ENCODE data around the gene IL17B. TPM values are rescaled to one million over a fixed set of nuclear protein-coding genes. Genes with fewer than 3 reads are reported as not detected.
"Not testable (repeated sequence)": the region's sequence is repeated elsewhere in the genome, so short reads cannot be mapped to it uniquely, and the experiment has no call there.

Gene IL17B
- total RNA-seq, 1 donor from 2014 or later = 0.46 TPM

DNA sequence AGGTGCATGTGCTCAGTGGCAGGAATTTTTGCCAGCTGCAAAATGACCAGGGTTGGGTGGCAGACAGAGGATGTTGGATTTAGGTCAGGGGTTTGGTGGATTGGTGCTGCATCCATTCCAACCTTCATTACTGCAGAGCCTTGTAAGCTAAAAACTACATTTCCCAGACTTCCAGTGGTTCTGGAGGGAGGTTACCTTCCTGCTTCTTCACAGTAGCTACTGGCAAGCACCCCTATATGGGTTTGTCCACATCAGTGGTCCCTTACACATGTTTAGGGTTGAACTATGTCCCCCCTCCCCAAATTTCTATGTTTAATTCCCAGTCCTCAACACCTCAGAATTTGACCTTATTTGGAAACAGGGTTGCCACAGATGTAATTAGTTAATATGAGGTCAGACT is 20.7 kb upstream of the IL17B start:
- Mint-ChIP-seq H3K27me3 (no peaks in the 10 kb centered on the region), H3K9me3 (no peaks in the 10 kb centered on the region), H3K4me3 (no peak overlapping the region), H3K4me1 (ENCODE audit: unreplicated experiment) (peaks cover 50% of the 10 kb centered on the region), H3K36me3 (no peaks in the 10 kb centered on the region), H3K27ac (peak overlapping the region; percentile 55)
- DNase-seq (ENCODE audit: extremely low spot score, unreplicated experiment) = no peak
- TF ChIP-seq, protein P1, sequence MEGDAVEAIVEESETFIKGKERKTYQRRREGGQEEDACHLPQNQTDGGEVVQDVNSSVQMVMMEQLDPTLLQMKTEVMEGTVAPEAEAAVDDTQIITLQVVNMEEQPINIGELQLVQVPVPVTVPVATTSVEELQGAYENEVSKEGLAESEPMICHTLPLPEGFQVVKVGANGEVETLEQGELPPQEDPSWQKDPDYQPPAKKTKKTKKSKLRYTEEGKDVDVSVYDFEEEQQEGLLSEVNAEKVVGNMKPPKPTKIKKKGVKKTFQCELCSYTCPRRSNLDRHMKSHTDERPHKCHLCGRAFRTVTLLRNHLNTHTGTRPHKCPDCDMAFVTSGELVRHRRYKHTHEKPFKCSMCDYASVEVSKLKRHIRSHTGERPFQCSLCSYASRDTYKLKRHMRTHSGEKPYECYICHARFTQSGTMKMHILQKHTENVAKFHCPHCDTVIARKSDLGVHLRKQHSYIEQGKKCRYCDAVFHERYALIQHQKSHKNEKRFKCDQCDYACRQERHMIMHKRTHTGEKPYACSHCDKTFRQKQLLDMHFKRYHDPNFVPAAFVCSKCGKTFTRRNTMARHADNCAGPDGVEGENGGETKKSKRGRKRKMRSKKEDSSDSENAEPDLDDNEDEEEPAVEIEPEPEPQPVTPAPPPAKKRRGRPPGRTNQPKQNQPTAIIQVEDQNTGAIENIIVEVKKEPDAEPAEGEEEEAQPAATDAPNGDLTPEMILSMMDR (conservative IDR thresholded peaks at IDR 0.05) = no peak

DNA sequence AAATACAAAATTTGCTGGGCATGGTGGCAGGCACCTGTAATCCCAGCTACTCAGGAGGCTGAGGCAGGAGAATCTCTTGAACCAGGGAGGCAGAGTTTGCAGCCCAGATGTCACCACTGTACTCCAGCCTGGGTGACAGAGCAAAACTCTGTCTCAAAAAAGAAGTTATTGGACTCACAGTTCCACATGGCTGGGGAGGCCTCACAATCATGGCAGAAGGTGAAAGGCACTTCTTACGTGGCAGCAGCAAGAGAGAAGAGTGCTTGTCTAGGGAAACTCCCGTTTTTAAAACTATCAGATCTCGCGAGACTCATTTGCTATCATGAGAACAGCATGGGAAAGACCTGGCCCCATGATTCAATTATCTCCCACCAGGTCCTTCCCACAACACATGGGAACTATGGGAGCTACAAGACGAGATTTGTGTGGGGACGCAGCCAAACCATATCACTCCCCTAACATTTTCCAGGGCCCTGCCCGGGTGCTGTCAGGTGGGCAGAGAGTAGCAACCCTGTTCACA is 19.7 kb upstream of the IL17B start:
- not testable (repeated sequence) for H3K27me3 Mint-ChIP-seq; H3K4me3 Mint-ChIP-seq; H3K9me3 Mint-ChIP-seq; H3K36me3 Mint-ChIP-seq; H3K27ac Mint-ChIP-seq; DNase-seq (ENCODE audit: extremely low spot score, unreplicated experiment)
- H3K4me1 Mint-ChIP-seq (ENCODE audit: unreplicated experiment) = peaks cover 40% of the 10 kb centered on the region

DNA sequence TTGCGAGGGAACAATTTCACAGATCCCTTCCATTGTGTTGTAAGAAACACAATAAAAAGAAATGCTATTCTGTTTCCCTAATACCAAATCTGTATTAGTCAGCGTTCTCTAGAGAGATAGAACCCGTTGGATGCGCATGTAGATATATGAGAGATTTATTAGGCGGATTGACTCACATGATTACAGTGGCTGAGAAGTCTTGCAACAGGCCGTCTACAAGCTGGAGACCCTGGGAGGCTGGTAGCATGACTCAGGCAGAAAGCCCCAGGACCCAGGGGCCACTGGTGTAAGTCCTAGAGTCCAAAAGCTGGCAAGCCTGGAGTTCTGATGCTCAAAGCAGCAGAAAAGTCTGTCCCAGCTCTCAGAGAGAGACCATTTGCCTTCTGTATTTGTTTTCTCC is 18.4 kb upstream of the IL17B start:
- Mint-ChIP-seq H3K36me3 (no peaks in the 10 kb centered on the region), H3K27me3 (no peaks in the 10 kb centered on the region), H3K4me1 (ENCODE audit: unreplicated experiment) (peaks cover 38% of the 10 kb centered on the region), H3K9me3 (no peaks in the 10 kb centered on the region), H3K27ac (no peak overlapping the region), H3K4me3 (no peak overlapping the region)
- no peak for DNase-seq (ENCODE audit: extremely low spot score, unreplicated experiment)
- TF ChIP-seq, protein P1 (conservative IDR thresholded peaks at IDR 0.05) = no peak

DNA sequence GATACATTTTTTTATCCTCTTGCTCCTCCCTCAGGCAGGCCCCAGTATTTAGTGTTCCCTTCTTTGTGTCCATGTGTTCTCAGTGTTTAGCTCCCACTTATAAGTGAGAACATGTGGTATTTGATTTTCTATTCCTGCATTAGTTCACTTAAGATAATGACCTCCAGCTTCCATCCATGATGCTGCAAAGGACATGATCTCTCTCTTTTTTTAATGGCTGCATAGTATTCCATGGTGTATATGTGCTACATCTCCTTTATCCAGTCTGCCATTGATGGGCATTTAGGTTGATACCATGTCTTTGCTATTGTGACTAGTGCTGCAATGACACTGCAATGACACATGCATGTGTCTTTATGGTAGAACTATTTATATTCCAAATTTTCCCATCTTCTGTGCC is 15.9 kb upstream of the IL17B start:
- peaks cover 18% of the 10 kb centered on the region for H3K4me1 Mint-ChIP-seq (ENCODE audit: unreplicated experiment)
- not testable (repeated sequence) for H3K27ac Mint-ChIP-seq; DNase-seq (ENCODE audit: extremely low spot score, unreplicated experiment); H3K4me3 Mint-ChIP-seq; H3K27me3 Mint-ChIP-seq; H3K9me3 Mint-ChIP-seq; H3K36me3 Mint-ChIP-seq

DNA sequence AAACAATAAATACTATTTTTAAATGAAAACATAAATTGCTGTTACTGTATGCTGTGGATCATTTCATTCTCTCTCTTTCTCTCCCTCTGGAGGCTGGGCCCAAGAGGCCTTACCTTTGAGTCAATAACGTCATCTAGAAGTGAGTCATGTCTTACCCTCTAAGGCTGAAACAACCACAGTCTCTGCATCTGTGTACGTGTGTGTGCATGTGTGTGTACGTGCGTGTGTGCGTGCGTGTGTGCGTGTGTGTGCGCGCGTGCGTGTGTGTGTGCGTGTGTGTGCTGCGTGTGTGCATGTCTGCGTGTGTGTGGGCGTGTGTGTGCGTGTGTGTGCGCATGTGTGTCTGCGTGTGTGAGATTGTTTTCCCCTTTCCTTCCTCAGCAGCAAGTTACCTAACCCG is 13.6 kb upstream of the IL17B start:
- no peak overlapping the region for H3K27ac Mint-ChIP-seq
- H3K4me3 Mint-ChIP-seq = no peak overlapping the region
- no peak for DNase-seq (ENCODE audit: extremely low spot score, unreplicated experiment)
- TF ChIP-seq, protein P1 (conservative IDR thresholded peaks at IDR 0.05) = no peak
- peaks cover 5% of the 10 kb centered on the region for H3K4me1 Mint-ChIP-seq (ENCODE audit: unreplicated experiment)
- no peaks in the 10 kb centered on the region for H3K9me3 Mint-ChIP-seq
- no peaks in the 10 kb centered on the region for H3K27me3 Mint-ChIP-seq
- H3K36me3 Mint-ChIP-seq = no peaks in the 10 kb centered on the region

DNA sequence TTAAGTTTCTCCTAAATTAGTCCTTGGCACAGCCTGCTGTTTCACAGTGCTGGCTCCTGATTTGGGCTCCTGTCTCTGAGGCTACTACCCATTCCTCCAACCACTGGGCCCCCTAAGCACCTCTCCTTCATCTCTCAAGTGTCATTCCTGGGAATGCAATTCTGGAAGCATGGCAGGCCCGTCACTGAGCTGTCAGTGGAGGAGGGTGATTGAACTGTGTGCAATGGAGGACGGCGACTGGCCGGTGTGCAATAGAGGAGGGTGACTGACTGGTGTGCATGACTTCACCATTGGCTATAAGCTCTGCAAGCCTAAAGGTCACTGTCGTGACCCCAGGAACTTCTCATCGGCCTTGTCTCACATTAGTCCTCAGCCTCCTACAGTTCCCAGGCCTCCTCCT is 12.4 kb upstream of the IL17B start:
- H3K4me3 Mint-ChIP-seq = no peak overlapping the region
- peaks cover 4% of the 10 kb centered on the region for H3K4me1 Mint-ChIP-seq (ENCODE audit: unreplicated experiment)
- no peaks in the 10 kb centered on the region for H3K36me3 Mint-ChIP-seq
- no peaks in the 10 kb centered on the region for H3K27me3 Mint-ChIP-seq
- no peaks in the 10 kb centered on the region for H3K9me3 Mint-ChIP-seq
- no peak for DNase-seq (ENCODE audit: extremely low spot score, unreplicated experiment)
- H3K27ac Mint-ChIP-seq = peak overlapping the region; percentile 39
- TF ChIP-seq, protein P1 (conservative IDR thresholded peaks at IDR 0.05) = no peak

DNA sequence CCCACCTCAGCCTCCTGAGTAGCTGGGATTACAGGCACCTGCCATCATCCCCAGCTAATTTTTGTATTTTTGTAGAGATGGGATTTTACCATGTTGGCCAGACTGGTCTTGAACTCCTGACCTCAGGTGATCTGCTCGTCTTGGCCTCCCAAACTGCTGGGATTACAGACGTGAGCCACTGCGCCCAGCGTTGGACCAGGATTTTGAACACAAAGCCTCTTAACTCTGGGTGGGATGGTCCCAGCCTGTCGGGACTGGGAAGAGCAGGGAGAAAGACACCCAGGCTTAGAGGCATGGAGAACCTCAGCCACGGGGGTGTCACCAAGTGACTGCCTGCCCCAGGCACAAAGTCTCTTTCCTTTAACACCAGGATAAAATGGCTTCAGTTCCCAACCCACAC is 12.0 kb upstream of the IL17B start:
- not testable (repeated sequence) for H3K27ac Mint-ChIP-seq; H3K9me3 Mint-ChIP-seq; H3K4me3 Mint-ChIP-seq; H3K36me3 Mint-ChIP-seq; DNase-seq (ENCODE audit: extremely low spot score, unreplicated experiment); H3K27me3 Mint-ChIP-seq; H3K4me1 Mint-ChIP-seq (ENCODE audit: unreplicated experiment)

All from type B pancreatic cell (in vitro differentiated cells).